Jurkat, Clone E6-1 (cell line): ENCODE results near the gene COX11.

Experiments used
- DNase-seq: peaks from one replicate; pipeline ENCODE4 v3.0.0-alpha.2; 2011; ENCODE audit warnings: low read depth, low spot score
- H3K4me3 ChIP-seq: 2 replicates; pipeline ENCODE4 v1.5.1; 2011; ENCODE audit warnings: mild to moderate bottlenecking, low read length, control low read depth, moderate library complexity

COX11 gene

DNA sequence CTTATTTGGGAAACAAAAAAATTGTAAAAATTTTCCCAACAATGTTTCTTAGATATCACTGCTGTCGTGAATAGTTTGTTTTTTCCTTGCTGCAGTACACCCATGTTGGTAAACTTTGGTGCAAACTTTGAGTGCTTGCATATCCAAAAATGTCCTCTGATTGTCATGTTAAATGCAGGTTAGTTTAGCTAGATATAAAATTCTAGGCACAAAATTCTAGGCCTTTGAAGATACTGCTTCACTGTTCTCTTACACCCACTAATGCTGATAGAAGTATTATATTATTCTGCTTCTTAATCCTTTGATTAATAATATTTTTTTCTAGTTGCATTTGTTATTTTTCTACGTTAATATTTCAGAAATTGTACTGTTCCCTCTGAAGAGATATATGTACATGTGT, 51.7 kb downstream of the COX11 start:
- DNase-seq = no peak
- no peak overlapping the region for H3K4me3 ChIP-seq
